Measurements from ENCODE around the gene PWWP2B. TPM values are rescaled to one million over a fixed set of nuclear protein-coding genes. Genes with fewer than 3 reads are reported as not detected.
A peak's percentile ranks its signal among the peaks of the same experiment; 100 is the strongest.

Gene PWWP2B
- total and polyA plus RNA-seq, 2 of the 13 experiments (the other 11 are each of a cell fraction or from before 2014, with no cell fraction given), result 2.3 to 4.7 TPM

DNA sequence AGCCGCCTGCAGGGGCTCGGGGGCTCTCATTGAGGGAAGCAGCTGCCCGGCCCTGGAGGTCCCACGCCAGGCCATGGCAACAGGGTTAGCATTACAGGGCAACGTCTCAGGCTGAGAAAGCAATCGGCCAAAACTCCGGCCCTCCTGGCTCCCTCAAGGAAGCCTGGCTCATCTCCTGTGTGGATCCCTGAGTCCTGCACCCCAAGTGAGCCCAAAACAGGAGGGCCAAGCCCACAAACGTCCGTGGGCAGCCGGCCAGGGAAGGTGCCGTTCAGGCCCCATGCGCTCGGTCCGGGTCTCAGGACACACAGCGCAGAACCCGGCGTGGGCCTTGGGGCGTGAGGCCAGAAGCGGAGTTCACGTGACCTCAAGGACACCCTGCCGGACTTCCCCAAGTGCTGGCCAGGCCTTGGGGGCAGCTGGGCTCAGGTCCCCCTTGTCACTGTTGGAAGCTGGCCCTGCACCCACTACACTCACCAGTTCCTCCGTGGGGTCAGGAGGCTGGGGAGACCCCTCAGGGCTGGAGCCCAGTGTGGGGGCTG, 8.0 kb upstream of the PWWP2B start (continued):
- TF ChIP-seq, protein P1, sequence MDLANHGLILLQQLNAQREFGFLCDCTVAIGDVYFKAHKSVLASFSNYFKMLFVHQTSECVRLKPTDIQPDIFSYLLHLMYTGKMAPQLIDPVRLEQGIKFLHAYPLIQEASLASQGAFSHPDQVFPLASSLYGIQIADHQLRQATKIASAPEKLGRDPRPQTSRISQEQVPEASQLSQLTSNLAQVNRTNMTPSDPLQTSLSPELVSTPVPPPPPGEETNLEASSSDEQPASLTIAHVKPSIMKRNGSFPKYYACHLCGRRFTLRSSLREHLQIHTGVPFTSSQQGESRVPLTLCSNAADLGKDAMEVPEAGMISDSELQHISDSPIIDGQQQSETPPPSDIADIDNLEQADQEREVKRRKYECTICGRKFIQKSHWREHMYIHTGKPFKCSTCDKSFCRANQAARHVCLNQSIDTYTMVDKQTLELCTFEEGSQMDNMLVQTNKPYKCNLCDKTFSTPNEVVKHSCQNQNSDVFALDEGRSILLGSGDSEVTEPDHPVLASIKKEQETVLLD (CRISPR knock-in tag; IDR thresholded peaks at IDR 0.05; ENCODE audit: low read depth), result no peak
- TF ChIP-seq ZBTB8A (CRISPR knock-in tag; IDR thresholded peaks at IDR 0.05; ENCODE audit: borderline replicate concordance, low read depth), result no peak
- TF ChIP-seq ZBTB42 (CRISPR knock-in tag; IDR thresholded peaks at IDR 0.05), result no peak
- 0 out of 2 replicates have a peak, but pooled peaks have one; percentile 23 for TF ChIP-seq FOXO1 (CRISPR knock-in tag; IDR thresholded peaks at IDR 0.05)
- TF ChIP-seq, protein P2, sequence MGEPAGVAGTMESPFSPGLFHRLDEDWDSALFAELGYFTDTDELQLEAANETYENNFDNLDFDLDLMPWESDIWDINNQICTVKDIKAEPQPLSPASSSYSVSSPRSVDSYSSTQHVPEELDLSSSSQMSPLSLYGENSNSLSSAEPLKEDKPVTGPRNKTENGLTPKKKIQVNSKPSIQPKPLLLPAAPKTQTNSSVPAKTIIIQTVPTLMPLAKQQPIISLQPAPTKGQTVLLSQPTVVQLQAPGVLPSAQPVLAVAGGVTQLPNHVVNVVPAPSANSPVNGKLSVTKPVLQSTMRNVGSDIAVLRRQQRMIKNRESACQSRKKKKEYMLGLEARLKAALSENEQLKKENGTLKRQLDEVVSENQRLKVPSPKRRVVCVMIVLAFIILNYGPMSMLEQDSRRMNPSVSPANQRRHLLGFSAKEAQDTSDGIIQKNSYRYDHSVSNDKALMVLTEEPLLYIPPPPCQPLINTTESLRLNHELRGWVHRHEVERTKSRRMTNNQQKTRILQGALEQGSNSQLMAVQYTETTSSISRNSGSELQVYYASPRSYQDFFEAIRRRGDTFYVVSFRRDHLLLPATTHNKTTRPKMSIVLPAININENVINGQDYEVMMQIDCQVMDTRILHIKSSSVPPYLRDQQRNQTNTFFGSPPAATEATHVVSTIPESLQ (CRISPR knock-in tag; conservative IDR thresholded peaks at IDR 0.05), result no peak
- no peak for TF ChIP-seq ZNF24 (IDR thresholded peaks at IDR 0.05)
- TF ChIP-seq, protein P3, sequence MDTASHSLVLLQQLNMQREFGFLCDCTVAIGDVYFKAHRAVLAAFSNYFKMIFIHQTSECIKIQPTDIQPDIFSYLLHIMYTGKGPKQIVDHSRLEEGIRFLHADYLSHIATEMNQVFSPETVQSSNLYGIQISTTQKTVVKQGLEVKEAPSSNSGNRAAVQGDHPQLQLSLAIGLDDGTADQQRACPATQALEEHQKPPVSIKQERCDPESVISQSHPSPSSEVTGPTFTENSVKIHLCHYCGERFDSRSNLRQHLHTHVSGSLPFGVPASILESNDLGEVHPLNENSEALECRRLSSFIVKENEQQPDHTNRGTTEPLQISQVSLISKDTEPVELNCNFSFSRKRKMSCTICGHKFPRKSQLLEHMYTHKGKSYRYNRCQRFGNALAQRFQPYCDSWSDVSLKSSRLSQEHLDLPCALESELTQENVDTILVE (CRISPR knock-in tag; IDR thresholded peaks at IDR 0.05), result no peak
- no peak for TF ChIP-seq DR1 (CRISPR knock-in tag; IDR thresholded peaks at IDR 0.05)
- TF ChIP-seq, protein P4, sequence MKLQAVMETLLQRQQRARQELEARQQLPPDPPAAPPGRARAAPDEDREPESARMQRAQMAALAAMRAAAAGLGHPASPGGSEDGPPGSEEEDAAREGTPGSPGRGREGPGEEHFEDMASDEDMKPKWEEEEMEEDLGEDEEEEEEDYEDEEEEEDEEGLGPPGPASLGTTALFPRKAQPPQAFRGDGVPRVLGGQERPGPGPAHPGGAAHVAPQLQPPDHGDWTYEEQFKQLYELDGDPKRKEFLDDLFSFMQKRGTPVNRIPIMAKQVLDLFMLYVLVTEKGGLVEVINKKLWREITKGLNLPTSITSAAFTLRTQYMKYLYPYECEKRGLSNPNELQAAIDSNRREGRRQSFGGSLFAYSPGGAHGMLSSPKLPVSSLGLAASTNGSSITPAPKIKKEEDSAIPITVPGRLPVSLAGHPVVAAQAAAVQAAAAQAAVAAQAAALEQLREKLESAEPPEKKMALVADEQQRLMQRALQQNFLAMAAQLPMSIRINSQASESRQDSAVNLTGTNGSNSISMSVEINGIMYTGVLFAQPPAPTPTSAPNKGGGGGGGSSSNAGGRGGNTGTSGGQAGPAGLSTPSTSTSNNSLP (IDR thresholded peaks at IDR 0.05; ENCODE audit: low read depth, low read length), result no peak
- TF ChIP-seq, protein P5, sequence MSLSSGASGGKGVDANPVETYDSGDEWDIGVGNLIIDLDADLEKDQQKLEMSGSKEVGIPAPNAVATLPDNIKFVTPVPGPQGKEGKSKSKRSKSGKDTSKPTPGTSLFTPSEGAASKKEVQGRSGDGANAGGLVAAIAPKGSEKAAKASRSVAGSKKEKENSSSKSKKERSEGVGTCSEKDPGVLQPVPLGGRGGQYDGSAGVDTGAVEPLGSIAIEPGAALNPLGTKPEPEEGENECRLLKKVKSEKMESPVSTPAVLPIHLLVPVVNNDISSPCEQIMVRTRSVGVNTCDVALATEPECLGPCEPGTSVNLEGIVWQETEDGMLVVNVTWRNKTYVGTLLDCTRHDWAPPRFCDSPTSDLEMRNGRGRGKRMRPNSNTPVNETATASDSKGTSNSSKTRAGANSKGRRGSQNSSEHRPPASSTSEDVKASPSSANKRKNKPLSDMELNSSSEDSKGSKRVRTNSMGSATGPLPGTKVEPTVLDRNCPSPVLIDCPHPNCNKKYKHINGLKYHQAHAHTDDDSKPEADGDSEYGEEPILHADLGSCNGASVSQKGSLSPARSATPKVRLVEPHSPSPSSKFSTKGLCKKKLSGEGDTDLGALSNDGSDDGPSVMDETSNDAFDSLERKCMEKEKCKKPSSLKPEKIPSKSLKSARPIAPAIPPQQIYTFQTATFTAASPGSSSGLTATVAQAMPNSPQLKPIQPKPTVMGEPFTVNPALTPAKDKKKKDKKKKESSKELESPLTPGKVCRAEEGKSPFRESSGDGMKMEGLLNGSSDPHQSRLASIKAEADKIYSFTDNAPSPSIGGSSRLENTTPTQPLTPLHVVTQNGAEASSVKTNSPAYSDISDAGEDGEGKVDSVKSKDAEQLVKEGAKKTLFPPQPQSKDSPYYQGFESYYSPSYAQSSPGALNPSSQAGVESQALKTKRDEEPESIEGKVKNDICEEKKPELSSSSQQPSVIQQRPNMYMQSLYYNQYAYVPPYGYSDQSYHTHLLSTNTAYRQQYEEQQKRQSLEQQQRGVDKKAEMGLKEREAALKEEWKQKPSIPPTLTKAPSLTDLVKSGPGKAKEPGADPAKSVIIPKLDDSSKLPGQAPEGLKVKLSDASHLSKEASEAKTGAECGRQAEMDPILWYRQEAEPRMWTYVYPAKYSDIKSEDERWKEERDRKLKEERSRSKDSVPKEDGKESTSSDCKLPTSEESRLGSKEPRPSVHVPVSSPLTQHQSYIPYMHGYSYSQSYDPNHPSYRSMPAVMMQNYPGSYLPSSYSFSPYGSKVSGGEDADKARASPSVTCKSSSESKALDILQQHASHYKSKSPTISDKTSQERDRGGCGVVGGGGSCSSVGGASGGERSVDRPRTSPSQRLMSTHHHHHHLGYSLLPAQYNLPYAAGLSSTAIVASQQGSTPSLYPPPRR (CRISPR knock-in tag; IDR thresholded peaks at IDR 0.05; ENCODE audit: borderline replicate concordance), result no peak
- TF ChIP-seq REXO4 (CRISPR knock-in tag; IDR thresholded peaks at IDR 0.05; ENCODE audit: borderline replicate concordance), result no peak
- peak; percentile 39; the same call in 1 of the 2 replicates for TF ChIP-seq PHF8 (CRISPR knock-in tag; IDR thresholded peaks at IDR 0.05)
